ENCODE results near the gene CNTD1.

GRCh38 chr17:42853597-42853967 is 54.9 kb downstream of the CNTD1 start:
- TF ChIP-seq FOSL2 (IDR thresholded peaks at IDR 0.05) (no peak), FOSL2 (CRISPR knock-in tag; IDR thresholded peaks at IDR 0.05) (no peak), REST (IDR thresholded peaks at IDR 0.05) (no peak), CEBPB (IDR thresholded peaks at IDR 0.05) (no peak), PBX3 (IDR thresholded peaks at IDR 0.05) (no peak), ZFP36 (IDR thresholded peaks at IDR 0.05; ENCODE audit: borderline replicate concordance, partially characterized antibody) (no peak), EHMT2 (IDR thresholded peaks at IDR 0.05; ENCODE audit: low read depth) (no peak), CHD2 (IDR thresholded peaks at IDR 0.05; ENCODE audit: low read length, partially characterized antibody) (no peak), POLR2A (IDR thresholded peaks at IDR 0.05; ENCODE audit: low read length) (no peak), JUNB (IDR thresholded peaks at IDR 0.05) (no peak), MAZ (IDR thresholded peaks at IDR 0.05; ENCODE audit: borderline replicate concordance, low read depth, low read length) (no peak), MAX (IDR thresholded peaks at IDR 0.05) (no peak)
- TF ChIP-seq, protein P1, sequence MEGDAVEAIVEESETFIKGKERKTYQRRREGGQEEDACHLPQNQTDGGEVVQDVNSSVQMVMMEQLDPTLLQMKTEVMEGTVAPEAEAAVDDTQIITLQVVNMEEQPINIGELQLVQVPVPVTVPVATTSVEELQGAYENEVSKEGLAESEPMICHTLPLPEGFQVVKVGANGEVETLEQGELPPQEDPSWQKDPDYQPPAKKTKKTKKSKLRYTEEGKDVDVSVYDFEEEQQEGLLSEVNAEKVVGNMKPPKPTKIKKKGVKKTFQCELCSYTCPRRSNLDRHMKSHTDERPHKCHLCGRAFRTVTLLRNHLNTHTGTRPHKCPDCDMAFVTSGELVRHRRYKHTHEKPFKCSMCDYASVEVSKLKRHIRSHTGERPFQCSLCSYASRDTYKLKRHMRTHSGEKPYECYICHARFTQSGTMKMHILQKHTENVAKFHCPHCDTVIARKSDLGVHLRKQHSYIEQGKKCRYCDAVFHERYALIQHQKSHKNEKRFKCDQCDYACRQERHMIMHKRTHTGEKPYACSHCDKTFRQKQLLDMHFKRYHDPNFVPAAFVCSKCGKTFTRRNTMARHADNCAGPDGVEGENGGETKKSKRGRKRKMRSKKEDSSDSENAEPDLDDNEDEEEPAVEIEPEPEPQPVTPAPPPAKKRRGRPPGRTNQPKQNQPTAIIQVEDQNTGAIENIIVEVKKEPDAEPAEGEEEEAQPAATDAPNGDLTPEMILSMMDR (IDR thresholded peaks at IDR 0.05) = no peak

Data from A549 (cell line).